ENCODE measurements around the gene RALGPS2.

RALGPS2 gene

DNA sequence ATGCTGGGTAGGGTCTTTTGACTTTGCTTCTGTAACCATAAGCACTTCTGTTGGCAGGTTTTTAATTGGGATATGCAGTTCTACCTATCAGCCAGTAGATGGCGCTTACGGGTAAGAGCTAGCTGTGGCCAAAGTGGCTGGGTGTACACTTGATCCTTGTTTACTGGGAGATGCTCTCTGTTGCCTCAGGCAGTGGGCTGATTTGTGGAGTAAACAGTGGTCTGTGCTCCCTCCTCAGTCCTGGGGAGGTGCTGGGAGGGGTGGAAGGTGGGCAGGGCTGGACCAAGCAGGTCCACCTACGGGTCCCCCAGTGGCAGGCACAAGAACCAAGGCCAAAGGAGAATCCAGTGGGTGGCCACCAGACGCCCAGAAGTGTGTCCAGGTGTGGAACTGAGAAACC, 43.4 kb downstream of the RALGPS2 start:
- DNase-seq (ENCODE audit: low read depth) = peak; percentile 53
- TF ChIP-seq, protein P1, sequence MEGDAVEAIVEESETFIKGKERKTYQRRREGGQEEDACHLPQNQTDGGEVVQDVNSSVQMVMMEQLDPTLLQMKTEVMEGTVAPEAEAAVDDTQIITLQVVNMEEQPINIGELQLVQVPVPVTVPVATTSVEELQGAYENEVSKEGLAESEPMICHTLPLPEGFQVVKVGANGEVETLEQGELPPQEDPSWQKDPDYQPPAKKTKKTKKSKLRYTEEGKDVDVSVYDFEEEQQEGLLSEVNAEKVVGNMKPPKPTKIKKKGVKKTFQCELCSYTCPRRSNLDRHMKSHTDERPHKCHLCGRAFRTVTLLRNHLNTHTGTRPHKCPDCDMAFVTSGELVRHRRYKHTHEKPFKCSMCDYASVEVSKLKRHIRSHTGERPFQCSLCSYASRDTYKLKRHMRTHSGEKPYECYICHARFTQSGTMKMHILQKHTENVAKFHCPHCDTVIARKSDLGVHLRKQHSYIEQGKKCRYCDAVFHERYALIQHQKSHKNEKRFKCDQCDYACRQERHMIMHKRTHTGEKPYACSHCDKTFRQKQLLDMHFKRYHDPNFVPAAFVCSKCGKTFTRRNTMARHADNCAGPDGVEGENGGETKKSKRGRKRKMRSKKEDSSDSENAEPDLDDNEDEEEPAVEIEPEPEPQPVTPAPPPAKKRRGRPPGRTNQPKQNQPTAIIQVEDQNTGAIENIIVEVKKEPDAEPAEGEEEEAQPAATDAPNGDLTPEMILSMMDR (IDR thresholded peaks at IDR 0.05; ENCODE audit: insufficient read depth, low read depth, low read length, missing control alignments) = peak; percentile 70
- H3K4me3 ChIP-seq (ENCODE audit: low read depth, low read length) = no peak overlapping the region

DNA sequence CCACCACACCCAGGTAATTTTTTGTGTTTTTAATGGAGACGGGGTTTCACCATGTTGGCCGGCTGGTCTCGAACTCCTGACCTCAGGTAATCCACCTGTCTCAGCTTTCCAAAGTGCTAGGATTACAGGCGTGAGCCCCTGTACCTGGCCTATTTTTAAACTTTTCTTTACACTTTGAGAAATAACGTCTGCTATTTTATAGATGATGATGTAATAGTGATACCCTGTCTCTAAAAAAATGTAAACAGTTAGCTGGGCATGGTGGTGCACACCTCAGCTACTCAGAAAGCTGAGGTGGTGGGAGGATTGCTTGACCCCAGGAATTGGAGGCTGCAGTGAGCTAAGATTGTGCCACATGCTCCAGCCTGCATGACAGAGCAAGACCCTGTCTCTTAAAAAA, 47.9 kb downstream of the RALGPS2 start:
- TF ChIP-seq, protein P1 (IDR thresholded peaks at IDR 0.05; ENCODE audit: insufficient read depth, low read depth, low read length, missing control alignments) = no peak
- no peak overlapping the region for H3K4me3 ChIP-seq (ENCODE audit: low read depth, low read length)
- DNase-seq (ENCODE audit: low read depth) = no peak

DNA sequence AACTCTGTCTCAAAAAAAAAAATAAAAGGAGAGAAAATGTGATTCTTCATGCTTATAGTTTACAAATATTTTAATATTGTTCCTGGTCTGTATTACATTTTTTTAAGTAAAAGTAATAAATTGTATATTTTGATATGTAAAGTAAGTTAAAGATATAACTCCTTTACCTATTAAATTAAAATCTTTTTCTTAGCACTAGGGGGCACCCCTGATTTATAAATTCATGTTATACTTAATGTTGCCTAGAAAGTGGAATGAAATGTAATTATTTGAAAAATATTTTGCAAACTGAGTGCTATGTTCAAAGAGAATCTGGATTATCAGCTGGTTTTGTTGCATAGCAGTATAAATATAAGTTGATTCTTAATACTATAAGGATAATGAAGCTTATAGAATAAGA, 49.2 kb downstream of the RALGPS2 start:
- no peak overlapping the region for H3K4me3 ChIP-seq (ENCODE audit: low read depth, low read length)
- peak; percentile 20 for DNase-seq (ENCODE audit: low read depth)
- TF ChIP-seq, protein P1 (IDR thresholded peaks at IDR 0.05; ENCODE audit: insufficient read depth, low read depth, low read length, missing control alignments) = peak; percentile 8

DNA sequence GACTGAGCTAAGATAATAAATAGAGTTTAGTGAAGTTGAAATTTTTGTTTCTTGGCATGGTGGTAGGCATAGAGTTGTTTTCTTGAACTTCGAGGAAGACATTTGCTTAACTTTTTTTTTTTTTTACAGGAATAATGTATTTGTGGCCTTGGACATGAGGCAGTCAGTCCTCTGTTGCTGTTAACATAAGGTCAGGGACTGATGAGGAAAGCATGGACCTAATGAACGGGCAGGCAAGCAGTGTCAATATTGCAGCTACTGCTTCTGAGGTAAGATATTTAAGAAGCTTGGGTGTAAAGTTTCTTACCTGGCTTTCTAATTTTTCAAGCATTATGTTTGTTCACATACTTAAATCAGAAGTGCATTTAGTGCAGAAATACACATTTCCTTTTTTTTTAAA, 51.5 kb downstream of the RALGPS2 start:
- no peak overlapping the region for H3K4me3 ChIP-seq (ENCODE audit: low read depth, low read length)
- no peak for DNase-seq (ENCODE audit: low read depth)
- TF ChIP-seq, protein P1 (IDR thresholded peaks at IDR 0.05; ENCODE audit: insufficient read depth, low read depth, low read length, missing control alignments) = no peak

DNA sequence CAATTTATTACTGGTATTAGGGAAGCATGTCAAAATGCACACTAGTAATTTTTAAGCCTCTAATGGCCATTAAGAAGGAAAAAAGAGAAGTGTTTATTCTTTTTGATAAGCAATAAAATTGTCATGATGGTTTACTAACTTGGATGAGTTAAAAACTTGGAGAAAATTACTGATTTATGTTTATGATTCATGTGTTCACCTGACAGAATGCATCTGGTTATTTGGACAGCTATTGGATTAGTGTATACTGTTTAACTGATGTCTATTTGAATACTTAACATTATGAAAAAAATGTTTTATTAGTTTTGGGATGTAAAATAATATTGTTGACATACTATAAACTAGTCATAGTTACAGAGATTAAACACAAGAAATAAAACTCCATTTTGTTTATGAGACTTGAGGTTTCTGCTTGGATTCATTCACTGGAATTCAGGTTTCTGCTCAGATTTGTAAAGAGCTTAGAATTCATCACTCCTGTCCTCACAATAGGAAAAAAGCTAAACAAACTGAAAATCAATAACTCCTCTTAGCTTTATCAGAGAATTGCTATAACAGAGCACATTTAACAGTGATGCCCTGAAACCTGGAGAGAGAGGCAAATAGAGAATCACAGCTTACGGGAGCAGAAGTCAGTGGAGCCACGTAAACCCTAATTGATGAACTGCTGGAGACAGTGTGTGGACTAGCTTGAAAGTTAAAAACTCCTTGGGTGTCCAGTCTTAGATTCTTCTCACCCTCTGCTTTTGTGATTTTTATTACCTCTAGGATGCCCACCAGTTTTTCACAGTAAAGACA, 56.7 kb downstream of the RALGPS2 start:
- H3K4me3 ChIP-seq (ENCODE audit: low read depth, low read length) = no peak overlapping the region
- DNase-seq (ENCODE audit: low read depth) = no peak
- TF ChIP-seq, protein P1 (IDR thresholded peaks at IDR 0.05; ENCODE audit: insufficient read depth, low read depth, low read length, missing control alignments) = no peak

DNA sequence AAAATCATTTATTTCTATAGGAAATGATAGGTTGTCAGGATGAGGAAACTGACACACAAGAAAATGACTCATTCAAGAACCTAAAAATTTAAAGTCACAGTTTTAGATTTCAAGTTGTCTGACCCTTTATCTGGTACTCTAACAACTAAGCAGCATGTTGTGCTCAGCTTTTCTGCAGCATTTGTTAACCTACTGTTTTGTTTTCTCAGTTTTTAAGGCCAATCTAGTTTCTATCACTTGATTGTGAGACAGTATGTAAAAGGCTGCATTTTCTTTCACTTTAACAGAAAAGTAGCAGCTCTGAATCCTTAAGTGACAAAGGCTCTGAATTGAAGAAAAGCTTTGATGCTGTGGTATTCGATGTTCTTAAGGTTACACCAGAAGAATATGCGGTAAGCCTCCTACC, 59.1 kb downstream of the RALGPS2 start:
- H3K4me3 ChIP-seq (ENCODE audit: low read depth, low read length) = no peak overlapping the region
- TF ChIP-seq, protein P1 (IDR thresholded peaks at IDR 0.05; ENCODE audit: insufficient read depth, low read depth, low read length, missing control alignments) = no peak
- DNase-seq (ENCODE audit: low read depth) = peak; percentile 2

DNA sequence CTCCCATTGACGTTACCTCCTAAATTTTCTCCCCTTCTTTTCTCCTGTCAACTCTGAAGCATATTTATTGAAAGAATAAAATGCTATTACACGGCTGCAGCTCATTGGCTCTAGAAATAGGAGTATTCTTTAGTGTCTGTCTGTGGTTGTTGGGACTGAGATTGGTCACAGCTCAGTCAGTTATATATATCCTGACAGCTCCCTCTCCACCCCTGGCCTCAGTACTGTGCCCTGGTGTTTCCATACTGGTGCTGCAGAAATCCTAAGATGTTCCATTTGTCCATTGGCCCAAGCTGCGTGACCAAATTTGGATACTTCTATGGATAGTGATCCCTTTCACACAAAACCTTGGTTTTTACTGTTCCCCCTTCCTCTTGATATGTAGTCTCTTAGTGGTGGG, 67.3 kb downstream of the RALGPS2 start:
- no peak for DNase-seq (ENCODE audit: low read depth)
- TF ChIP-seq, protein P1 (IDR thresholded peaks at IDR 0.05; ENCODE audit: insufficient read depth, low read depth, low read length, missing control alignments) = no peak
- H3K4me3 ChIP-seq (ENCODE audit: low read depth, low read length) = no peak overlapping the region
